IMR-90 (cell line): ENCODE data around the gene RABGGTA.

Experiments used
- CTCF ChIP-seq: conservative IDR thresholded peaks from 2 replicates; pipeline ENCODE4 v1.5.1; 2012; ENCODE audit warnings: mild to moderate bottlenecking, low read depth, low read length, improper control_type of control experiment
- ELK1 ChIP-seq: fragments of 150-350 bp; IDR thresholded peaks from 2 replicates; pipeline ENCODE4 v1.6.1; 2016; ENCODE audit warnings: low read depth, mild to moderate bottlenecking, low read length, moderate library complexity, borderline replicate concordance
- FOS ChIP-seq: fragments of 150-350 bp; IDR thresholded peaks from 2 replicates; pipeline ENCODE4 v1.6.1; 2016; ENCODE audit warnings: low read depth, low read length
- MAFK ChIP-seq: IDR thresholded peaks from 2 replicates; pipeline ENCODE4 v1.6.1; 2012; ENCODE audit warnings: low read depth, low read length, improper control_type of control experiment
- MXI1 ChIP-seq: IDR thresholded peaks from 2 replicates; pipeline ENCODE4 v1.6.1; 2012; ENCODE audit warnings: low read depth, mild to moderate bottlenecking, low read length, moderate library complexity, borderline replicate concordance
- NFE2L2 ChIP-seq: fragments of 150-350 bp; IDR thresholded peaks from 2 replicates; pipeline ENCODE4 v1.6.1; 2016; ENCODE audit warnings: low read depth, mild to moderate bottlenecking, low read length
- POLR2A ChIP-seq: IDR thresholded peaks from 2 replicates; pipeline ENCODE4 v1.6.1; 2012; ENCODE audit warnings: mild to moderate bottlenecking, low read depth, low read length
- RAD21 ChIP-seq: IDR thresholded peaks from 2 replicates; pipeline ENCODE4 v1.6.1; 2012; ENCODE audit warnings: low read length, improper control_type of control experiment
- RCOR1 ChIP-seq: IDR thresholded peaks from 2 replicates; pipeline ENCODE4 v1.6.1; 2012; ENCODE audit warnings: mild to moderate bottlenecking, low read length, improper control_type of control experiment; ENCODE audit not compliant: insufficient replicate concordance
- RFX5 ChIP-seq: IDR thresholded peaks from 2 replicates; pipeline ENCODE4 v1.8.0; 2012; ENCODE audit warnings: low read depth, mild to moderate bottlenecking, low read length, moderate library complexity
- SMC3 ChIP-seq: fragments of 150-350 bp; IDR thresholded peaks from 2 replicates; pipeline ENCODE4 v1.6.1; 2016; ENCODE audit warnings: low read depth, mild to moderate bottlenecking, antibody characterized with exemption, low read length, moderate library complexity
- USF2 ChIP-seq: fragments of 150-350 bp; IDR thresholded peaks from 2 replicates; pipeline ENCODE4 v1.6.1; 2017; ENCODE audit warnings: mild to moderate bottlenecking, antibody characterized with exemption, low read length, low read depth

GRCh38 chr14:24235804-24236688, 35.4 kb downstream of the RABGGTA start:
- no peak for TF ChIP-seq CTCF
- TF ChIP-seq FOS, result no peak
- TF ChIP-seq MAFK, result no peak
- TF ChIP-seq MXI1, result no peak
- TF ChIP-seq SMC3, result no peak
- no peak for TF ChIP-seq RCOR1
- no peak for TF ChIP-seq POLR2A
- TF ChIP-seq NFE2L2, result no peak
- no peak for TF ChIP-seq ELK1
- TF ChIP-seq RFX5, result no peak
- TF ChIP-seq USF2, result no peak
- no peak for TF ChIP-seq RAD21
